GM13976 (cell line): ENCODE measurements around the gene ZNF592.

ENCODE experiments used
- DNase-seq: peaks from one replicate; pipeline ENCODE4 v3.0.0; 2012; ENCODE audit warnings: low spot score
- in situ Hi-C: fragments of 300-500 bp; cut with MboI; formaldehyde crosslinking; loops from one replicate; pipeline ENCODE4 v1.12.0; 2022; ENCODE audit warnings: low sequenced_read_pairs, mixed read lengths, inconsistent platforms; ENCODE audit not compliant: unreplicated experiment
- TF ChIP-seq, protein P1 (sequence below): IDR thresholded peaks from 2 replicates; pipeline ENCODE4 v1.5.1; 2012; ENCODE audit warnings: borderline replicate concordance, mild to moderate bottlenecking; ENCODE audit not compliant: insufficient read depth; ENCODE audit errors: extremely low read depth, missing control alignments, control extremely low read depth

ZNF592 gene

DNA sequence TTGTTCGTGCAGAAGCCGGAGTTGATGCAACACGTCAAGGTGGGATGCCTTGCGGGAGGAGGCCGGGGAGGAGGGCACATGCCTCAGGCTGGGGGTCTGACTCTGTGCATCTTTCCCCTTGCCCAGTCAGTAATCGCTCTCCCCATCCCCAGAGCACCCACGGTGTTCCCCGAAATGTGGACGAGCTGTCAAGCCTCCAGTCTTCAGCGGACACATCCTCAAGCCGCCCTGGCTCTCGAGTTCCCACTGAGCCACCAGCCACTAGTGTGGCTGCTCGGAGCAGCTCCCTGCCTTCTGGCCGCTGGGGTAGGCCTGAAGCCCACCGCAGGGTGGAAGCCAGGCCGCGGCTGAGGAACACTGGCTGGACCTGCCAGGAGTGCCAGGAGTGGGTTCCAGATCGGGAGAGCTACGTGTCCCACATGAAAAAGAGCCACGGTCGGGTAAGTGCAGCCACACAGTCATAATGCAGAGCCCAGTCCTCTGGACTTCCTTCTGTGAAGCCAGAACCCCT, 50.1 kb downstream of the ZNF592 start:
- in situ Hi-C loops = no loop called here
- TF ChIP-seq, protein P1, sequence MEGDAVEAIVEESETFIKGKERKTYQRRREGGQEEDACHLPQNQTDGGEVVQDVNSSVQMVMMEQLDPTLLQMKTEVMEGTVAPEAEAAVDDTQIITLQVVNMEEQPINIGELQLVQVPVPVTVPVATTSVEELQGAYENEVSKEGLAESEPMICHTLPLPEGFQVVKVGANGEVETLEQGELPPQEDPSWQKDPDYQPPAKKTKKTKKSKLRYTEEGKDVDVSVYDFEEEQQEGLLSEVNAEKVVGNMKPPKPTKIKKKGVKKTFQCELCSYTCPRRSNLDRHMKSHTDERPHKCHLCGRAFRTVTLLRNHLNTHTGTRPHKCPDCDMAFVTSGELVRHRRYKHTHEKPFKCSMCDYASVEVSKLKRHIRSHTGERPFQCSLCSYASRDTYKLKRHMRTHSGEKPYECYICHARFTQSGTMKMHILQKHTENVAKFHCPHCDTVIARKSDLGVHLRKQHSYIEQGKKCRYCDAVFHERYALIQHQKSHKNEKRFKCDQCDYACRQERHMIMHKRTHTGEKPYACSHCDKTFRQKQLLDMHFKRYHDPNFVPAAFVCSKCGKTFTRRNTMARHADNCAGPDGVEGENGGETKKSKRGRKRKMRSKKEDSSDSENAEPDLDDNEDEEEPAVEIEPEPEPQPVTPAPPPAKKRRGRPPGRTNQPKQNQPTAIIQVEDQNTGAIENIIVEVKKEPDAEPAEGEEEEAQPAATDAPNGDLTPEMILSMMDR = no peak
- no peak for DNase-seq

DNA sequence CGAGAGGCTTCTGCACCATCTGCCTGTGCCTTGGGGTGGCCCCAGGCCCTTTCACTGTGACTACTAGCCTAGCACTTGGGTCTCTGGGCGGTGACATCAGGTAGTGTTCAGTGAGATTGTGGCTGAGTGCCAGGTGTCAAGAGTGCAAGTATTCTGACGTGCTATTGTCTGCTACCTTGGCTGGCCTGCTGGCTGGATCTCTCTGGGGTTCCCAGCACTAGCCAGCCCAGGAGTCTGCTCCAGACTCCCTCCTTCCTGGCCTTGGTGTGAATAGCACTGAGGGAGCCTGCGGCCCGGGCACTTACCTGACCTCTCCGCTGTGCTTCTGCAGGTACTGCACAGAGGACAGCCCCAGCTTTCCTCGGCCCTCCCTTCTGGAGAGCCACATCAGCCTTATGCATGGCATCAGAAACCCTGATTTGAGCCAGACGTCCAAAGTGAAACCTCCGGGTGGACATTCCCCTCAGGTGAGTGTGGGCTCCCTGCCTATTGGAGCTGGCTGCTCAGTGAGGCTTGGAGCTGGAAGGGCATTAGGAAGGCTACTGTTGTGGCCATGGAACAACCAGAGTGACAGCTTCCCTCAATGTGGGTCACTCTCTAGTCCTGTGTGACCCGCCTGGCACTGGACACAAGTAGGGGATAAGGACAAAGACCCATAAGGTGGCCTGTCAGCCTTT, 51.3 kb downstream of the ZNF592 start:
- no peak for DNase-seq
- TF ChIP-seq, protein P1 = no peak
- in situ Hi-C loops = no loop called here

DNA sequence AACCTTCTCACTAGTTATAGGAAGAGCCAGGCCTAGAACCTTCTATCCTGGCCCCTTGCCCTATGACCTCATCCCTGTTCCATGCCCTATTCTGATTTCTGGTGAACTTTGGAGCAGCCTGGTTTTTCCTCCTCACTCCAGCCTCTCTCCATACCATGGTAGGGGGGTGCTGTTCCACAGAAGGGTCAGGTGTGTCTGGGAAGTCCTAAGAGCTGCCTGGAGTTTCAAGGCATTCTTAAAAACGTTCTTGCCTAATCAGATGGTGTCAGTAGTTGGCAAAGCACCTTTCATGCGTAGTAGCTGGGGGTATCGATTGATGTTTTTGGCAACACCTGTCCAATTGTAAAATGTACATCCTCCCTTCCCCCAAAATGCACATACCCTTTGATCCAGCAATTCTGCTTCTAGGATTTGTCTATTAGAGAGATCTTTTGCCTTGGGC, 52.0 kb downstream of the ZNF592 start:
- DNase-seq = no peak
- TF ChIP-seq, protein P1 = no peak
- in situ Hi-C loops = no loop called here

DNA sequence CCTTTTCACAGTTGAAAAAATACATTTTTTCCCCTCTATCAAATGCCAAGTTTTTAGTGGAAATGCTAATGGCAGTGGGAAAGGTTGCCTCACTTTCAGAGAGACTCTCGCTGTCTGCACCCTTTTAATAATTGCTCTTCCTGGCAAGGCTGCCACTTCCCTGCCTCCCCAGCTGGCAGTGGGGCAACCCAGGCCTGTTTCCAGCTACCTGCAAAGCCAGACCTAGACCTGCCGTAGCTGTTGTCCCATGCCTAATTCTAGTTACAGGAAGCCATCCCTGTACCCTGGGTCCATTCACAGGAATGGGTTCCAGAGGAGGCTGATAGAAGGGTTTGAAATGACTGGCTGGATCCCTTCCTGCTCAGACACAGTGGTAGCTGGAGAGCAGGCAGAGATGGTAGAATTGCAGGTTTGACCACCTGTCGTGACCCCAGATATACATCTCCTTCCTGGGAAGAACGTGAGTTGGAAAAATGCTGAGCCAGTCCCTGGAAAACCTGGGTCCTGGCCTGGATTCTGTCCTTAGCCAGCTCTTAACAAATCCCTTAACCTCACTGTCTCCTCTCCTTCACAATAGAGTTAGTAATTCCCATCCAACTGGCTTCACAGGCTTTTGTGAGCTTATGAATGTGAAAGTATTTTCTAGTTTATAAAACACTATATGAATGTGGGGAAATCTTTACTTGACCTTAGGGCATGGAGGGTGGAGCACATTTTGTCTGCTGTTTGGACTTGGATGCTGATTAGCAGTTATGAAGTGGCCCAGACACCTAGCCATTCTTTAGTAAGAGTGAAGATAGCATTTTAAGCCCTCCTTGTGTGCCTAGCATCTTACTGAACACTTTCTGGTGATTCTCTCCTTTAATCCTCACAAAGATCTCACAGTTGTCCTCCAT, 55.9 kb downstream of the ZNF592 start:
- TF ChIP-seq, protein P1 = no peak
- DNase-seq = no peak
- in situ Hi-C loops = no loop called here

DNA sequence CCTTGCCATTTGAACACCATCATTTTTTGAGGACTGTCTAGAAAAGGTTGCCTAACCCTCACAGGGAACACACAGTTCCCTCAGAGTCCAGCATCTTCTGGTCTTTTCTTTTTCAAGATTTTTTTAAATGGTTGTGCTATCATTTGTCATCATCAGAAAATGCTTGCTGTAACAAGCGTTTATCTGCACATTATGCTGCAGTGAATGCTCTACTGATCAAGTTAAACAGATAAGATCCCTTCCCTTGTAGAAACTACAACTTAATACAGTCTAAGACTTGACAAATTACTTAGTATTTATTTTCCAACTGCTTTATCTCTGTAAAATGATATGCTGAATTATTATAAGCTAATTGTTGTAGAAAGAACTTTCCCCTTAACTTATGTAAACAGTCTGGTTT, 56.8 kb downstream of the ZNF592 start:
- TF ChIP-seq, protein P1 = no peak
- in situ Hi-C loops = no loop called here
- DNase-seq = no peak

DNA sequence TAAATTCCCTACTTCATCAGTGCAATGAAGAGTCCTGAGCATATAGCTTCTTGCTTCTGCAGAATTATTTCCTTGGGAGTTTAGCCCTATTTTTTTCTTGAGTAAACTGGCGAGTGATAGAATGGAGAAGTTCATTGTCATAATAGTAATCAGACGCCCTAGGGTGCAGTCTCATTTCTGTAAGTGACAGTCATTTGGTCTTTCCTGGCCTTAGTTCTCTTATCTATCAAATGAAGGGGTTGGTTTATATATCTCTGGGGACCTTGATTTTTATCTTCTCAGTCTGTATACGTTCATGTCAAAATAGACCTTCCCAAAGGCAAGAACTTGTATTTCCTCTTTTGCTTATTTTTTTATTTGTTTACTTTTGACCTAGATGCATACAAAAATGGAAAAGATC, 58.8 kb downstream of the ZNF592 start:
- TF ChIP-seq, protein P1 = no peak
- no peak for DNase-seq
- in situ Hi-C loops = no loop called here
